ENCODE measurements around the gene HDAC4.

DNA sequence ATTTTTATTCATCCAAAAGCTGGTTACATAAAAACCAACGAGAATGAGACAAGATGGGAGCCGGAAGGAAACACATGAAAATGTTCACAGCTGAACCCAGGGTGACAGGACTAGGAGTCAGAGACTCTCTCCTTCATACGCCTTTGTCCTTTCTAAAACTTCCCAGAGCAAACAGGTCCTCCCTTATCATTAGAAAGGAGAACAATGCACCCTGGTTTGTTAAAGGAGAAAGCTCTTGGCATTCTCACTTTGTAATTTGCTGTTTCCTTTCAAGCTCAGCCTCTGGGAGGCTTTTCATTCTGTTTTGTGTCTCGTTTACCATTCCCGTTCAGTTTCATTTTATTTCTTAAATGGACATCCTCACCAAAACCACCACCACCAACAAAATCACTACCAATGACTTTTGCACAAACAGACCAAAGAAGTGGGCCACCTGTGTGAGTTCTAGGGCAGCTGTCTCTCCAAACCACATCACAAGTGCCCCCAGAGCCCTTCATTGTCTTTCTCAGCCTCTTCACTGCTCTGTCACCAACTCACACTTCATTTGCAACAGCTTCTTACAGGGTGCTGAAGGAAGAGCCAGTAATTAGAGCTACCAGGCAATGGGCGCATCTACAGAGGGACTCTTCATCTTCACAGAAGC, 105.3 kb downstream of the HDAC4 start:
- TF ChIP-seq, protein P1, sequence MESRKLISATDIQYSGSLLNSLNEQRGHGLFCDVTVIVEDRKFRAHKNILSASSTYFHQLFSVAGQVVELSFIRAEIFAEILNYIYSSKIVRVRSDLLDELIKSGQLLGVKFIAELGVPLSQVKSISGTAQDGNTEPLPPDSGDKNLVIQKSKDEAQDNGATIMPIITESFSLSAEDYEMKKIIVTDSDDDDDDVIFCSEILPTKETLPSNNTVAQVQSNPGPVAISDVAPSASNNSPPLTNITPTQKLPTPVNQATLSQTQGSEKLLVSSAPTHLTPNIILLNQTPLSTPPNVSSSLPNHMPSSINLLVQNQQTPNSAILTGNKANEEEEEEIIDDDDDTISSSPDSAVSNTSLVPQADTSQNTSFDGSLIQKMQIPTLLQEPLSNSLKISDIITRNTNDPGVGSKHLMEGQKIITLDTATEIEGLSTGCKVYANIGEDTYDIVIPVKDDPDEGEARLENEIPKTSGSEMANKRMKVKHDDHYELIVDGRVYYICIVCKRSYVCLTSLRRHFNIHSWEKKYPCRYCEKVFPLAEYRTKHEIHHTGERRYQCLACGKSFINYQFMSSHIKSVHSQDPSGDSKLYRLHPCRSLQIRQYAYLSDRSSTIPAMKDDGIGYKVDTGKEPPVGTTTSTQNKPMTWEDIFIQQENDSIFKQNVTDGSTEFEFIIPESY (IDR thresholded peaks at IDR 0.05), result no peak
- TF ChIP-seq, protein P2, sequence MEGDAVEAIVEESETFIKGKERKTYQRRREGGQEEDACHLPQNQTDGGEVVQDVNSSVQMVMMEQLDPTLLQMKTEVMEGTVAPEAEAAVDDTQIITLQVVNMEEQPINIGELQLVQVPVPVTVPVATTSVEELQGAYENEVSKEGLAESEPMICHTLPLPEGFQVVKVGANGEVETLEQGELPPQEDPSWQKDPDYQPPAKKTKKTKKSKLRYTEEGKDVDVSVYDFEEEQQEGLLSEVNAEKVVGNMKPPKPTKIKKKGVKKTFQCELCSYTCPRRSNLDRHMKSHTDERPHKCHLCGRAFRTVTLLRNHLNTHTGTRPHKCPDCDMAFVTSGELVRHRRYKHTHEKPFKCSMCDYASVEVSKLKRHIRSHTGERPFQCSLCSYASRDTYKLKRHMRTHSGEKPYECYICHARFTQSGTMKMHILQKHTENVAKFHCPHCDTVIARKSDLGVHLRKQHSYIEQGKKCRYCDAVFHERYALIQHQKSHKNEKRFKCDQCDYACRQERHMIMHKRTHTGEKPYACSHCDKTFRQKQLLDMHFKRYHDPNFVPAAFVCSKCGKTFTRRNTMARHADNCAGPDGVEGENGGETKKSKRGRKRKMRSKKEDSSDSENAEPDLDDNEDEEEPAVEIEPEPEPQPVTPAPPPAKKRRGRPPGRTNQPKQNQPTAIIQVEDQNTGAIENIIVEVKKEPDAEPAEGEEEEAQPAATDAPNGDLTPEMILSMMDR (IDR thresholded peaks at IDR 0.05; ENCODE audit: low read depth, low read length, missing input control), result no peak
- no peak for TF ChIP-seq GABPA (IDR thresholded peaks at IDR 0.05 in 1 of 2, conservative IDR thresholded peaks at IDR 0.05 in 1 of 2)
- TF ChIP-seq RAD21 (IDR thresholded peaks at IDR 0.05), result no peak
- TF ChIP-seq, protein P3, sequence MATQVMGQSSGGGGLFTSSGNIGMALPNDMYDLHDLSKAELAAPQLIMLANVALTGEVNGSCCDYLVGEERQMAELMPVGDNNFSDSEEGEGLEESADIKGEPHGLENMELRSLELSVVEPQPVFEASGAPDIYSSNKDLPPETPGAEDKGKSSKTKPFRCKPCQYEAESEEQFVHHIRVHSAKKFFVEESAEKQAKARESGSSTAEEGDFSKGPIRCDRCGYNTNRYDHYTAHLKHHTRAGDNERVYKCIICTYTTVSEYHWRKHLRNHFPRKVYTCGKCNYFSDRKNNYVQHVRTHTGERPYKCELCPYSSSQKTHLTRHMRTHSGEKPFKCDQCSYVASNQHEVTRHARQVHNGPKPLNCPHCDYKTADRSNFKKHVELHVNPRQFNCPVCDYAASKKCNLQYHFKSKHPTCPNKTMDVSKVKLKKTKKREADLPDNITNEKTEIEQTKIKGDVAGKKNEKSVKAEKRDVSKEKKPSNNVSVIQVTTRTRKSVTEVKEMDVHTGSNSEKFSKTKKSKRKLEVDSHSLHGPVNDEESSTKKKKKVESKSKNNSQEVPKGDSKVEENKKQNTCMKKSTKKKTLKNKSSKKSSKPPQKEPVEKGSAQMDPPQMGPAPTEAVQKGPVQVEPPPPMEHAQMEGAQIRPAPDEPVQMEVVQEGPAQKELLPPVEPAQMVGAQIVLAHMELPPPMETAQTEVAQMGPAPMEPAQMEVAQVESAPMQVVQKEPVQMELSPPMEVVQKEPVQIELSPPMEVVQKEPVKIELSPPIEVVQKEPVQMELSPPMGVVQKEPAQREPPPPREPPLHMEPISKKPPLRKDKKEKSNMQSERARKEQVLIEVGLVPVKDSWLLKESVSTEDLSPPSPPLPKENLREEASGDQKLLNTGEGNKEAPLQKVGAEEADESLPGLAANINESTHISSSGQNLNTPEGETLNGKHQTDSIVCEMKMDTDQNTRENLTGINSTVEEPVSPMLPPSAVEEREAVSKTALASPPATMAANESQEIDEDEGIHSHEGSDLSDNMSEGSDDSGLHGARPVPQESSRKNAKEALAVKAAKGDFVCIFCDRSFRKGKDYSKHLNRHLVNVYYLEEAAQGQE (IDR thresholded peaks at IDR 0.05), result no peak
- no peak for TF ChIP-seq TAF1 (conservative IDR thresholded peaks at IDR 0.05)
- no peak for TF ChIP-seq SP1 (IDR thresholded peaks at IDR 0.05)
- TF ChIP-seq, protein P4, sequence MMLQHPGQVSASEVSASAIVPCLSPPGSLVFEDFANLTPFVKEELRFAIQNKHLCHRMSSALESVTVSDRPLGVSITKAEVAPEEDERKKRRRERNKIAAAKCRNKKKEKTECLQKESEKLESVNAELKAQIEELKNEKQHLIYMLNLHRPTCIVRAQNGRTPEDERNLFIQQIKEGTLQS (IDR thresholded peaks at IDR 0.05), result no peak
